Fibroblast of skin of left biceps (primary cell): ENCODE results near the gene KCTD19.

Experiments used
- DNase-seq, 2 experiments: peaks; one replicate each; pipeline ENCODE4 v3.0.0-alpha.2; 2013; ENCODE audit warnings: low read depth in 2 of 2

KCTD19 gene

DNA sequence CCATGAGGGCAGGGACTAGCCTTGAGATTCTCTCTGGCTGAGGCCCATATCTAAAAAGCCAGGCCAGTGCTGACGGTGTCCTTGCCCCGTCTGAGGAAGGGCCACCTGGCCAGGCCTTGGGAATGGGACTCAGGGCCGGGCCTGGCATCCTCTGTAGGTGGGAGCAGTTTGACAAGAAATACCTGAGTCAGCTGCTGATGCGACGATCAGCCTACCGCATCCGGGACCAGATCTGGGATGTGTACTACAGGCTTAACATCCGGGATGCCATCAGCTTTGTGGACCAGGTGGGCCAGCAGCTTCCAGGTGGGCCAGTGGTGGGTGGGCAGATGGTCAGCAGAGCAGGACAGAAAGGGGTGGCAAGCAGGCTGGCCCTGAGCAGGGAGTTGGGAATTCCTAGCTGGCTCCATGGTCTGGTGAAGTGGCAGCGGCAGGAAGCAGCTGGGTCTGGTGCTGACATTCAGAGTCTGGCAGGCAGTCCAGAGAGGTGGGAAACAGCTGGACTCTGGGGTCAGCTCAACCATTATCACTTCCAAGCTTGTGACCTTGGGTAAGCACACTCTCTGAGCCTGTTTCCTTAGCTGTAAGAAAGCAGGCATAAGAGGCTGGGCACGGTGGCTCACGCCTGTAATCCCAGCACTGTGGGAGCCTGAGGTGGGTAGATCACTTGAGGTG lies 68.2 kb downstream of the KCTD19 start:
- no peak for DNase-seq

GRCh38 chr16:67257486-67258160 lies 68.9 kb downstream of the KCTD19 start:
- DNase-seq, result no peak

DNA sequence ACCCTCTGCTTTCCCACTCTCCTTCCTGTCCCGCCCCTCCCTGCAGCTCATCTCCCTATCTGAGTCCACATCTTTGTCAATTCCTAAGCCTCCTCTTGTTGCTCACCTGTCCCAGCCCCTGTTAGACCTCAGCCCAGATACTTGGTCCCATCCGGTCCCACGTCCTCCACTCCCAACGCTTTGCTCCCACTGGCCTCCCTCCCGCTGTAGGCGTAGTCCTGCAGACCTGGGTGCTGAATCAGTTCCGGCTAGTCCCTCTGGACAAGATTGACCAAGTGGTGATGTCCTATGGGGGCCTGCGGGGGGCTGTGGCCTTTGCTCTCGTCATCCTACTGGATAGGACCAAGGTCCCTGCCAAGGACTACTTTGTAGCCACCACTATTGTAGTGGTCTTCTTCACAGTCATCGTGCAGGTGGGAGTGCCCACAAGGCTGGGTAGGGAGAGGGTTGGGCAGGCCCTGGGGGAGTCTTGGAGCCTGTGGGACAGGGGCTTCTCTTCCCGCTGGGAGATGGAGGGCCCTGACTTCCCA lies 69.8 kb downstream of the KCTD19 start:
- DNase-seq, result no peak

- DNase-seq, result no peak
These were observed 70.9 kb downstream of the KCTD19 start for GRCh38 chr16:67255553-67256221.

DNA sequence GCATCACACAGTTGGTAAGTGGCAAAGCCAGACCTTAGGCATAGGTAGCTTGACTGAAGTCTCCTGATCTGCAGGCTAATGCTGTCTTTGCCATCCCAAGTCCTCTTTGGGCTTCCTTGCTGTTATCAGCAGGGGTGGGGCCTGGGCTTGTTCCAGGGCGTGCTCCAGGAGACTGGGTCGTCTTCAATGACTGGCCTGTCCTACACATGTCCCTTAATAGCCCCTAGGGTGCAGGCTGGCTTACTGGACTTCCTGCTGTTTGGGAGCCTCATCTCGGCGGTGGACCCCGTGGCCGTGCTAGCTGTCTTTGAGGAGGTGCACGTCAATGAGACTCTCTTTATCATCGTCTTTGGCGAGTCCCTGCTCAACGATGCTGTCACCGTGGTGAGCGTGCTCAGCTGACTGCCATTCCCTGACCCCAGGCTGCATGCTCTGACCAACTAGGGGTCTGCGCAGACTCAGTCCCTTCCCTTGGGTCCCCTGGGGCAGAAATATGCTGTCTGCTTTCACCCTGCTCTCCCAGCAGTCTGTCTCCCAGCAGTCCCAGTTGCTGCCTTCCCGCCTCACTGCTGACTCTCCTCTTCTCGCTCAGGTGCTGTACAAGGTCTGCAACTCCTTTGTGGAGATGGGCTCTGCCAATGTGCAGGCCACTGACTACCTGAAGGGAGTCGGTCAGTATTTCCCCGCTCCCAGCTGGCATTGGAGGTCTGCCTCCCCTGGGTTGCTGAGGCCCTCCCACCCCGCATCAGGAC lies 71.6 kb downstream of the KCTD19 start:
- DNase-seq, result no peak

DNA sequence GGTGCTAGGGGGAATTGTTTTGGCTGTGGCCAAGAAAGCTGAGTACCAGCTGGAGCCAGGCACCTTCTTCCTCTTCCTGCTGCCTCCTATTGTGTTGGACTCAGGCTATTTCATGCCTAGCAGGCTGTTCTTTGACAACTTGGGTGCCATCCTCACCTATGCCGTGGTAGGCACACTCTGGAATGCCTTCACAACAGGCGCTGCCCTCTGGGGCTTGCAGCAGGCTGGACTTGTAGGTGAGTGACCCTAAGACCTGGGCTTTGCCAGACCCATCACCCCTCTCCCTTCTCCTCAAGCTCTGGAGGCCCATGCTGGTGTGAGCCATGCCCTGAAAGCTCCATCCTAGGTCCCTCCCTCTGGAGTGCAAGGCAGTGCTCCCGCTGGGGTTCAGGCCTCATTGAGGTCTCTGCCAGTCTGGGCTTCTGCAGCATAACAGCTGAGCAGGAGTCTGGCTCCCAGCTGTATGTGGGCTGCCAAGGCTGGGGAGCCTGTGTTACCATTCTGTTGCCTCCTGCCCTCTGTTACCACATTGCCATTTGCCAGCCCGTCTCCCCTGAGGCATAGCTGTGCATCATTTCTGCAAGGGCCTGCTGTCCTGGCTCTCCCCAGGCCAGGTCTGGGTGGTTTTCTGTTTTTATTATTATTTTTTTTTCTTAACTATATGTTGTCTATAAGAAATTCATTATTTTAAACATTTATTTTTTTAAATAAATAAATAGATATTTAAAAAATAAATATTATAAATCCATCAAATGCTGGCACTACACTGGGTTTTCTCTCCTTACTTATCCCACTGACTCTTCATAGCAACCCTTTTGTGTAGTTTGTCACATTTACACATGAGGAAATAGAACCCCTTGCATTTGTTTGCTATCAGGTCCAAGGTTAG lies 73.7 kb downstream of the KCTD19 start:
- no peak for DNase-seq

GRCh38 chr16:67250045-67250327 lies 76.6 kb downstream of the KCTD19 start:
- no peak for DNase-seq

- no peak for DNase-seq
These were observed 77.1 kb downstream of the KCTD19 start for GRCh38 chr16:67249178-67250044.

- DNase-seq, result no peak
These were observed 78.0 kb downstream of the KCTD19 start, which contains the start of gene SLC9A5 for GRCh38 chr16:67248401-67249177. TSS of gene SLC9A5 (plus strand) at chr16:67248979. CDS start at chr16:67249015, 36 bp downstream.

- no peak for DNase-seq
These were observed 78.5 kb downstream of the KCTD19 start for GRCh38 chr16:67248073-67248400.

DNA sequence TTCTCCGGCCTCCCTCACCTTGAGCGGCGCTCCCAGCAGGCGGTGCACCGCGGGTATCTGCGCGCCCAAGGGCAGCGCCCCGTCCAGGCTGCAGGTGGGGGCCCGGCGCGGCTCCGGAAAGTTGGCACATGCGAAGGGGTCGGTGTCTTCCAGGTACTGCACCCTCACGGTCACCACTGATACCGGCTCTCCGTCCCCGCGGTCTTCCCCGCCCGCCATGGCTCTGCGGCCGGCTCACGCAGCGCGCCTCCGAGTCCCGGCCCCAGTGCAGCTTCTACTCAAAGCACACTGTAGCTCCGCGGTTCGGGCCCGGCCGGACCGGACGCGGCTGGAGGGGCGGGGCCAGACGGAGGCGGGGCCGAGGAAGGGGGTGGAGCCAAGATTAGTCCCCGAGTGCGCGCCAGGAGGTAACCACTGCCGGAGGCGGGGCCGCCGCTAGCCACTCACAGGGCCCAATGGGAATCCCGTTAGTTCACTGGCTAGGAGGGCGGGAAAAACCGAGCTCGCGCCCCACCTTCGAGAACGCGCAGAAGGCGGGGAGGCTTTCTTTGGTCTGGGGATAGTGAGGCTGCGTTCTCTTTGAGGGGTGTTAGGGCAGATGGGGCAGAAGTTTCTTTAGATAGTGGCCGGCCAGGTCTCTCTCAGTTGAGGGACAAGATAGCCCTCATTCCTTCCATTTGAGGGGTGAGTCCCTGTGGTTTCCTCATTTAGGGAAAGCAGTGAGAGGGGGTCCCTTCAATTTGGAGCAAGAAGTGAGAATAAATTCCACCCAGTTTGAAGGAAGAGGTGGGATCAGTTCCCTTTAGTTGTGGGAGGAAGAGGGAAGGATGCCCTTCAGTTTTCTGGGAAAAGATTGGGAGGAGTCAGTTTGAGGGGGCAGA lies 79.1 kb downstream of the KCTD19 start, which contains the start of gene FHOD1:
Gene FHOD1, minus strand, starts transcription at position 290 of the 881 bp plus-strand sequence. Its CDS starts 71 bp downstream, at position 219.
- peak; percentile 82 for DNase-seq

- no peak for DNase-seq
These were observed 79.8 kb downstream of the KCTD19 start for GRCh38 chr16:67246756-67247191.

GRCh38 chr16:67246081-67246755 lies 80.3 kb downstream of the KCTD19 start:
- no peak for DNase-seq

DNA sequence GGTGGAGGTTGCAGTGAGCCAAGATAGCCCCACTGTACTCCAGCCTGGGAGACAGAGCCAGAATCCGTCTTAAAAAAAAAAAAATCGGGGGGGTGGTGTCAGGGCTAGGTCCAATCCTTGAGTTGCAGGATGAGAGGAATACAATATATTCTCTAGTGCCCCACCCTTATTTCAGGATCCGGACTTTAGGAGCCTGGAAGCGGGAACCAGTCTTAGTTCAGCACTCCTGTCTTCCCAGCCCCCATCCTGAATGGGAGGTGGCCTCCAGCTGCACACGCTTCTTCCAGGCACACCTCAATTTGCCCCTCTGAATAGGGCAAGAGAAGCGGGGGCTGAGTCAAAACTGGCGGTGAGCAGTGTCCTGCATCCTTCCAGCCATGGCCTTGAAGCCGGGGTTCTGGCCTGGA lies 80.9 kb downstream of the KCTD19 start:
- DNase-seq, result no peak

GRCh38 chr16:67245186-67245585 lies 81.4 kb downstream of the KCTD19 start:
- DNase-seq, result no peak

DNA sequence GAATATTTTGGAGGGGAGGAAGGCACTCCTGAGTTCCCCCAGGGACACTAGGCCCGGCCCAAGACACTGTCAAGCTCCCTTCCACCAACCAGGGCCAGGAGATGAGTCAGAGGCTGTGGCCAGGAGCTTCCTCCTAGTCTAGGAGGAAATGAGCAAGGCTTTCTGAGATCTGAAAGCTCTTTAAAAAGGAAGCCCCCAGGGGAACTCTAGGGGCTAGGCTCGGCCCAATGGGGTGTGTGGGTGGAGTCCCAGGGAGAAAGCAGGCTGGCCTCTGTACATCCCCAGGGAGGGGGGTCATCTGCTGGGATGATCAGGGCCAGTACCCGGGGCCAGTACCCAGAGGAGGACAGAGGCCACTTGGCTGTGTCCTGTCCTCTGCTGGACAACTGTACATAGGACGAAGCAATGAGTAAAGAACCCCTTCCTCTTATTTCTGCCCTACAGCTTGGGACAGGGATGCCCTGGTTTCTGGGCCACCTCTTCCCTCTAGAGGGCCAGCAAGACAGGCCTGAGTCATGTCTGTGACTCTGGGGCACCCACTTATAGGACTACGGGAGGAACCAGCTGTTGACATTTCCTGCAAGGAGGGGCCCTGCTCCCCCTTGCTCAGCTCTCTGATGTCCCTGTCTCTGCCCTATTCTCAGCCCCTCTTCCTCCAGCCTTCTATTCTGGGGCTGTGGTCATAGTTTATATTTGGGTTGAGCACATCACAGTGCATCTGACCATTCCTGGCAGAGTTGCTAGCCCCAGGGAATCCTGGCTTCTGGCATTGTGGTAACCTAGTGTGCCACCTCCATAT lies 82.0 kb downstream of the KCTD19 start:
- peak; percentile 65 to 71 for DNase-seq

GRCh38 chr16:67243481-67243880 lies 83.1 kb downstream of the KCTD19 start:
- no peak for DNase-seq
